ENCODE results near the gene STK31.

DNA sequence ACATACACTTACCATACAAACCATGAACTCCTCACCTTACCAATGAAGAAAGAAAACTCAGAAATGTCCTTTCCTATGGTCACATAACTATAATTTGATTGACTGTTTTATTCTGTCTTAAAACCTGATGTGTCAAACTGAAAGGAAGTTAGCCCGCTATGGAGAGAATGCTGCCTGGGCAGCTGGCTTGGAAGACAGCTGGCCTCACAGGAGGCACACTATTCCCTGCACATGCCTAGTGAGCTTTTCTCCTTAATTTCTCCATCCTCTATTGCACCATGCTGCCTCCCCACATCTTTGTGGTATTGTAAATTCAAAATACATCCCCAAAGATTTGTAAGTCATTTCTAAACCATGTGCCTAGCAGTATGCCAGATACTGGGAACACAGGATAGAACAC lies 163.3 kb downstream of the STK31 start:
- TF ChIP-seq EZH2 (IDR thresholded peaks at IDR 0.05; ENCODE audit: borderline replicate concordance, low read length) = no peak
- TF ChIP-seq, protein P1, sequence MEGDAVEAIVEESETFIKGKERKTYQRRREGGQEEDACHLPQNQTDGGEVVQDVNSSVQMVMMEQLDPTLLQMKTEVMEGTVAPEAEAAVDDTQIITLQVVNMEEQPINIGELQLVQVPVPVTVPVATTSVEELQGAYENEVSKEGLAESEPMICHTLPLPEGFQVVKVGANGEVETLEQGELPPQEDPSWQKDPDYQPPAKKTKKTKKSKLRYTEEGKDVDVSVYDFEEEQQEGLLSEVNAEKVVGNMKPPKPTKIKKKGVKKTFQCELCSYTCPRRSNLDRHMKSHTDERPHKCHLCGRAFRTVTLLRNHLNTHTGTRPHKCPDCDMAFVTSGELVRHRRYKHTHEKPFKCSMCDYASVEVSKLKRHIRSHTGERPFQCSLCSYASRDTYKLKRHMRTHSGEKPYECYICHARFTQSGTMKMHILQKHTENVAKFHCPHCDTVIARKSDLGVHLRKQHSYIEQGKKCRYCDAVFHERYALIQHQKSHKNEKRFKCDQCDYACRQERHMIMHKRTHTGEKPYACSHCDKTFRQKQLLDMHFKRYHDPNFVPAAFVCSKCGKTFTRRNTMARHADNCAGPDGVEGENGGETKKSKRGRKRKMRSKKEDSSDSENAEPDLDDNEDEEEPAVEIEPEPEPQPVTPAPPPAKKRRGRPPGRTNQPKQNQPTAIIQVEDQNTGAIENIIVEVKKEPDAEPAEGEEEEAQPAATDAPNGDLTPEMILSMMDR (conservative IDR thresholded peaks at IDR 0.05 in 1 of 2, IDR thresholded peaks at IDR 0.05 in 1 of 2; ENCODE audit: extremely low read depth in 1 of 2, insufficient read depth in 1 of 2, low read depth in 1 of 2, low read length in 2 of 2) = no peak

Data from mammary epithelial cell (primary cell).